Measurements from ENCODE around the gene CYP27A1.

GRCh38 chr2:218745559-218746469, 36.1 kb upstream of the CYP27A1 start:
- TF ChIP-seq CTCF (IDR thresholded peaks at IDR 0.05; ENCODE audit: low read depth, low read length) (no peak), MYC (IDR thresholded peaks at IDR 0.05; ENCODE audit: low read depth, low read length) (no peak), MAX (IDR thresholded peaks at IDR 0.05; ENCODE audit: low read depth, low read length) (no peak), POLR2A (IDR thresholded peaks at IDR 0.05; ENCODE audit: extremely low read depth, insufficient read length) (no peak)

All from NB4 (cell line).